ENCODE data around the gene RBM17. TPM values are rescaled to one million over a fixed set of nuclear protein-coding genes. Genes with fewer than 3 reads are reported as not detected.
A peak's percentile ranks its signal among the peaks of the same experiment; 100 is the strongest.

RBM17 gene
- total and polyA plus RNA-seq, 10 of the 15 experiments (the other 5 are each of a cell fraction or from before 2014, with no cell fraction given), result 28.4 to 181 (median 83.9) TPM

- TF ChIP-seq ZNF687 (IDR thresholded peaks at IDR 0.05) (no peak), ATF2 (IDR thresholded peaks at IDR 0.05; ENCODE audit: low read length) (no peak), REST (IDR thresholded peaks at IDR 0.05; ENCODE audit: low read depth, low read length) (no peak), GABPA (IDR thresholded peaks at IDR 0.05; ENCODE audit: low read depth) (no peak), BCL3 (IDR thresholded peaks at IDR 0.05; ENCODE audit: borderline replicate concordance, insufficient read depth, low read depth, low read length, poor library complexity, severe bottlenecking) (no peak), ETV6 (conservative IDR thresholded peaks at IDR 0.05 in 1 of 2, IDR thresholded peaks at IDR 0.05 in 1 of 2; ENCODE audit: borderline replicate concordance in 1 of 2, low read depth in 1 of 2) (no peak), WRNIP1 (IDR thresholded peaks at IDR 0.05; ENCODE audit: borderline replicate concordance, low read depth, low read length) (no peak), SMARCA5 (IDR thresholded peaks at IDR 0.05) (no peak), CREB1 (IDR thresholded peaks at IDR 0.05; ENCODE audit: low read depth) (no peak), MEF2B (IDR thresholded peaks at IDR 0.05; ENCODE audit: partially characterized antibody, poor library complexity, severe bottlenecking) (no peak), SPI1 (IDR thresholded peaks at IDR 0.05; ENCODE audit: borderline replicate concordance, insufficient read depth, low read depth, low read length) (peak; percentile 65; the same call in 1 of the 2 replicates), POLR2AphosphoS2 (IDR thresholded peaks at IDR 0.05; ENCODE audit: low read depth, low read length) (no peak), CHD2 (IDR thresholded peaks at IDR 0.05; ENCODE audit: borderline replicate concordance, low read depth, low read length) (0 out of 2 replicates have a peak, but pooled peaks have one; percentile 10), IRF5 (IDR thresholded peaks at IDR 0.05; ENCODE audit: borderline replicate concordance) (no peak), MTA2 (IDR thresholded peaks at IDR 0.05; ENCODE audit: low read depth) (0 out of 2 replicates have a peak, but pooled peaks have one; percentile 18)
These were observed 62.5 kb downstream of the RBM17 start (continued) for GRCh38 chr10:6151087-6151977.
